GM12865 (cell line): ENCODE results near the gene TOM1.

Source experiments
- DNase-seq: peaks from one replicate; pipeline ENCODE4 v3.0.0; 2010; ENCODE audit warnings: low read depth
- H3K4me3 ChIP-seq: 2 replicates; pipeline ENCODE4 v1.5.1; 2011; ENCODE audit warnings: mild to moderate bottlenecking, low read depth, low read length, control low read depth
- CTCF ChIP-seq: IDR thresholded peaks from 2 replicates; pipeline ENCODE4 v1.5.1; 2011; ENCODE audit warnings: low read length, control low read depth, low read depth, inconsistent platforms; ENCODE audit not compliant: insufficient read depth; ENCODE audit errors: missing control alignments

TOM1 gene

DNA sequence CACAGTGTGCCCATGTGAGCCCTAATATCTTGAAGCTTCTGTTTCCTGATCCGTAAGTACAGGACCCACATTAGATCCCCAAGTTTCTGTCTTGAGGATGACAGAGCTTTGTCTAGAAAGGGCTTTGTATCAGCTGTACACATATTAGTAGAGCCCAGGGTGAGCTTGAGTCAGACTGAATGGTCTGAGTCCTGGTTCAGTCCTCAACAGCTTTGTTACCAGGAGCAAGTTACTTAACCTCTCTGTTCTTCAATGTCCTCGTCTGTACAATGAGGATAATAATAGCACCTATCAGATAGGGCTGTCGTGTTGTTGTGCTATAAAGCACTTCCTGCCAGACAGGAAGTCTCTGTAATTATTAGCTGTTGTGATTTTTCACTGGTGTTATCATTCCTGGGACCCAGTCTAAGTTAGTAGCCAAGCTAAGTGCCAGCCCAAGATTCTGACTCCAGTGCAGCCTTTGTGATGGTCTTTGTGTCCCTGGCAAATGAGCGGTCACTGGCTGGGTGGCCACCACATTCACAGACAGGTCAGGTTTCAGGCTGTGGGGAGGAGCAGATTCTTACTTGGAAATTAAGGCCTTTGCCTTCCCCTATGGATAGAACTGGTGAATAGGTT, 6.8 kb downstream of the TOM1 start:
- no peak overlapping the region for H3K4me3 ChIP-seq
- no peak for TF ChIP-seq CTCF
- DNase-seq, result peak; percentile 36

DNA sequence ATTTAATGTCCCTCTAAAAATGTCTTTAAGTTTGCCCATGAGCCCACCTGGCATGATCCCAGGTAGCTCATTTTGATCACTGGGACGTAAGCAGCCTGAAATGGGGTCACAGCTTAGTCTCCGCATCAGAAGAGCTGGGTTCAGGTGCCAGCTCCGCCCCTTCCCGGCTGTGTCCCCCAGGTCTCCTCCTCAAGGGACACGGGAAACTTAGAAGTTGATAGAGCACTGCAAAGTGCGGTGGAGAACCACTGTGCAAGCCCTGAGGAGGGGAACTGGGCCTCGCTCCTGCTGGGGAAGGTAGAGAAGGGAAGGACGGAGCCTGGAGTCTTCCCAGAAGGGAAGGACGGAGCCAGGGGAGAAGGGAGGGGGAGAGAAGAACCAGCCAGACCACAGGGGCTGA, 7.7 kb downstream of the TOM1 start:
- H3K4me3 ChIP-seq, result no peak overlapping the region
- TF ChIP-seq CTCF, result no peak
- no peak for DNase-seq

DNA sequence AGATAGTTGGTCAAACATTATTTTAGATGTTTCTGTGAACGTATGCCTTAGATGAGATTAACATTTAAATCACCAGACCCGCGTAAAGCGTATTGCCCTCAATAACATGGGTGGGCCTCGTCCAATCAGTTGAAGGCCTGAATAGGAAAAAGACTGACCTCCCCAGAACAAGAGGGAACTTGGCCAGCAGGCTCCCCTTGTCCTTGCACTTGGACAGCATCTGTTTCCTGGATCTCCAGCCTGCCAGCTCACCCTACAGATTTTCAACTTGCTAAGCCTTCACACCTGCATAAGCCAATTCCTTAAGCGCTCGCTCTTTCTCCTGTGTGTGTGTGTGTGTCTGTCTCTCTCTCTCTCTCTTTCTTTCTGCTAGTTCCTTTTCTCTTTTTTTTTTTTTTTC, 8.2 kb downstream of the TOM1 start:
- H3K4me3 ChIP-seq, result no peak overlapping the region
- no peak for TF ChIP-seq CTCF
- DNase-seq, result no peak

- peak; percentile 91 for DNase-seq
- H3K4me3 ChIP-seq, result no peak overlapping the region
These were observed 8.9 kb downstream of the TOM1 start for GRCh38 chr22:35308480-35309021.

GRCh38 chr22:35310556-35311550, 11.2 kb downstream of the TOM1 start:
- peak; percentile 82 for DNase-seq
- TF ChIP-seq CTCF, result peak; percentile 2
- H3K4me3 ChIP-seq, result no peak overlapping the region

More at GRCh38 chr22:35308480-35309021, 8.9 kb downstream of the TOM1 start:
- no peak for TF ChIP-seq CTCF

GRCh38 chr22:35311551-35311999, 11.9 kb downstream of the TOM1 start:
- TF ChIP-seq CTCF, result no peak
- DNase-seq, result no peak
- H3K4me3 ChIP-seq, result no peak overlapping the region
